RWPE1 (cell line): ENCODE measurements around the gene RASGRP2.
A peak's percentile ranks its signal among the peaks of the same experiment; 100 is the strongest.

Experiments
- CTCF ChIA-PET: fragments of 350-600 bp; sonication (Branson Sonifier 250); formaldehyde crosslinking; extraction: SDS; loops from one replicate; lab custom pipeline; 2021; lab: Yijun Ruan, JAX
- POLR2A ChIA-PET: fragments of 400-600 bp; formaldehyde crosslinking; extraction: SDS; loops from one replicate; lab custom pipeline; 2020; ENCODE audit warnings: antibody characterized with exemption; ENCODE audit not compliant: low non-redundant PET; lab: Yijun Ruan, JAX
- DNase-seq: peaks from one replicate; pipeline ENCODE4 v3.0.0; 2012; ENCODE audit warnings: low spot score
- H3K27ac ChIP-seq: fragments of 450-650 bp; 2 replicates; pipeline ENCODE4 v1.5.1; 2017
- CTCF ChIP-seq: fragments of 450-650 bp; conservative IDR thresholded peaks from 2 replicates; pipeline ENCODE4 v1.5.1; 2017; ENCODE audit warnings: low read depth, mild to moderate bottlenecking

The RASGRP2 gene

GRCh38 chr11:64684357-64684756 is 59.6 kb downstream of the RASGRP2 start:
- peak; percentile 94 for DNase-seq
- ChIA-PET CTCF (no interaction called here), POLR2A (no interaction called here)
- no peak for TF ChIP-seq CTCF
- H3K27ac ChIP-seq, result no peak overlapping the region

GRCh38 chr11:64681171-64681570 is 62.8 kb downstream of the RASGRP2 start:
- DNase-seq, result no peak
- no peak overlapping the region for H3K27ac ChIP-seq
- CTCF ChIA-PET, result interaction anchor here (0.6 to 0.7 kb wide), 3 partner anchors 27 to 62 kb away, joined by 3 to 4 read pairs (median 4); no protein-coding TSS in a partner anchor
- no peak for TF ChIP-seq CTCF
- POLR2A ChIA-PET, result no interaction called here

DNA sequence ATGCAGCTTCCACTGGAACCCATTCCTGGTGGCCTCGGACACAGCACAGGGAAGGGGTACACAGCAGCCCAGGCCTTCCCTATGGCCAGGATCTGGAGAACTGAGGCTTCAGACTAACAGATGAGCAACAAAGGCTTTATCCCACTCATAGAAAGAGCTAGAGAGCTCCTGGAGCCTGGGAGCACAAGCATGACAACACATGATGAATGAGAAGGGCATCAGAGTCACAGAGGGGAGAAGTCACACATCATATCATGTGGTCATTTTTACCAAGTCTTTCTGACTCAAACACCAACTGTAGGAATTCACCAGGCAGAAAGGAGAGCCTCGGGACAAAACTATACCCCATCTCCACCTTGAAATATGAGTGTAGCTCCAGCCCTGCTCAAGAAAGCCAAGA is 64.1 kb downstream of the RASGRP2 start:
- no peak overlapping the region for H3K27ac ChIP-seq
- ChIA-PET CTCF (interaction anchor here (0.8 kb wide), 1 partner anchor 75 kb away, joined by 3 read pairs; no protein-coding TSS in a partner anchor), POLR2A (interaction anchor here (0.5 to 0.6 kb wide), 2 partner anchors 143 to 1211 kb away, joined by 3 read pairs; no protein-coding TSS in a partner anchor)
- TF ChIP-seq CTCF, result no peak
- DNase-seq, result no peak

DNA sequence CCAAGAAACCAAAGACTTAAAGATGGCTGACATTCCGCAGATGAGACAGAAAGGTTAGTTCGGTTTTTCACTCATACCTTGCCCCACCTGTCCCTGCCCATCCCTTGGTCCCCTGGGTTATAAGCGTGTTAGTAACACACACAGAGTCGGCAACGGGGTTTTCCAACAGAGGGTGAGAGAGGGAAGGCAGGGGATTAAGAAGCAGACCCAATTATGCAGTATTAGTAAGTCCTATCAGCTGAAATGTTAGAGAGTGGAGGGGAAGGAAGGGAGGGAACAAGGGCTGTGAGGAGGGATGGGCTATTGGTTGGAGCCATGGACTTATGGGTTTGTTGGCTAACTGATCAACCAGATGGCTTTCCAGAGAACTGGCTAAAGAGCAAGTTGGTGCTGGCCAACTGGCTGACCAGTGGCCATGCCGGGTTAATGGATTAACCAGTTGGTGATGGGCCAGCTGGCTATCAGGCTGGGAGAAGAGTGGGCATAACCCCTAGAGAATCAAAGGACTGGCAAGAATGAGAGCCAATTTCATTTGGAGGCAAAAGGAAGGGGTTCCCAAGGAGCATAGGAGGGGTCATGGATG is 66.4 kb downstream of the RASGRP2 start:
- POLR2A ChIA-PET, result no interaction called here
- no peak for DNase-seq
- no peak for TF ChIP-seq CTCF
- no peak overlapping the region for H3K27ac ChIP-seq
- CTCF ChIA-PET, result interaction anchor here (0.6 to 0.9 kb wide), 2 partner anchors 11 to 227 kb away, joined by 4 to 7 read pairs; no protein-coding TSS in a partner anchor
